Testis (tissue), 3 donors: ENCODE measurements around the gene HTT. TPM values are rescaled to one million over a fixed set of nuclear protein-coding genes. Genes with fewer than 3 reads are reported as not detected.

ENCODE experiments used
- DNase-seq: peaks from one replicate; pipeline ENCODE4 v3.0.0-alpha.2; 2019
- H3K27ac ChIP-seq, 2 donors: fragments of 200-600 bp; sonication (generic); one replicate each; pipeline ENCODE4 v1.5.1; 2019
- H3K27me3 ChIP-seq: fragments of 200-600 bp; sonication (generic); one replicate; pipeline ENCODE4 v1.5.1; 2019
- H3K36me3 ChIP-seq: fragments of 200-600 bp; sonication (generic); one replicate; pipeline ENCODE4 v1.5.1; 2017; ENCODE audit warnings: low read depth; ENCODE audit errors: missing control alignments
- H3K4me1 ChIP-seq: fragments of 200-600 bp; sonication (generic); one replicate; pipeline ENCODE4 v1.5.1; 2019
- H3K4me3 ChIP-seq, 2 donors: fragments of 200-600 bp; sonication (generic); one replicate each; pipeline ENCODE4 v1.5.1; 2017 to 2019
- H3K9me3 ChIP-seq: fragments of 200-600 bp; sonication (generic); one replicate; pipeline ENCODE4 v1.5.1; 2017
- CTCF ChIP-seq, 3 experiments: fragments of 450-650 bp in 2 of 3; fragments of 200-600 bp in 1 of 3; sonication (generic) in 1 of 3; IDR thresholded peaks; one replicate each; pipeline ENCODE4 v1.5.1; 2016 to 2019; ENCODE audit warnings: antibody characterized with exemption in 3 of 3, mild to moderate bottlenecking in 2 of 3, moderate library complexity in 1 of 3
- POLR2A ChIP-seq: fragments of 450-650 bp; IDR thresholded peaks from one replicate; pipeline ENCODE4 v1.6.1; 2017; ENCODE audit warnings: antibody characterized with exemption, mild to moderate bottlenecking, moderate library complexity
- WGBS, 2 donors: methylation state at CpG; one replicate each; pipeline ENCODE4 v1.1.5; 2018; 5-methylcytosine and 5-hydroxymethylcytosine counted together
- intact Hi-C: fragments of 100-400 bp; cut with DNase I; formaldehyde crosslinking; loops from one replicate; pipeline ENCODE4 v1.15.1; 2023; ENCODE audit warnings: low total_unique reads
- polyA plus RNA-seq: library from polyadenylated mRNA; stranded (reverse); fragments of 350-450 nt; fragmentation: Illumina TruSeq; extraction: RNeasy Lipid Tissue Mini Kit (QIAGEN cat#74804); gene quantifications from one replicate; pipeline ENCODE4 v1.2.3, GENCODE V29; 2014; ENCODE audit warnings: low read depth, low replicate concordance; ENCODE audit not compliant: insufficient read depth
- total RNA-seq, 2 donors: library from RNA; depleted of rRNA; stranded (reverse); fragments of >200 nt; gene quantifications; one replicate each; pipeline ENCODE4 v1.2.3, GENCODE V29; 2016

Gene HTT
- total and polyA plus RNA-seq, 3 donors from 2014 or later: 45.2 to 168 (median 146) TPM

- peaks cover 3% of the 10 kb centered on the region for H3K36me3 ChIP-seq
- H3K27ac ChIP-seq: no peak overlapping the region
- no peaks in the 10 kb centered on the region for H3K9me3 ChIP-seq
- no peak overlapping the region for H3K4me3 ChIP-seq
- no peaks in the 10 kb centered on the region for H3K4me1 ChIP-seq
- TF ChIP-seq POLR2A: no peak
- no peak for TF ChIP-seq CTCF (IDR thresholded peaks at IDR 0.05)
- intact Hi-C loops: no loop called here
- 91 to 96% methylated on average over 17 of the region's 17 CpGs for WGBS, 2 donors
- no peaks in the 10 kb centered on the region for H3K27me3 ChIP-seq
- no peak for DNase-seq
Observed at GRCh38 chr4:3209551-3210325, 135.3 kb downstream of the HTT start.

GRCh38 chr4:3210467-3210866, 136.0 kb downstream of the HTT start:
- H3K27ac ChIP-seq: no peak overlapping the region
- H3K36me3 ChIP-seq: peaks cover 3% of the 10 kb centered on the region
- no peaks in the 10 kb centered on the region for H3K4me1 ChIP-seq
- H3K27me3 ChIP-seq: no peaks in the 10 kb centered on the region
- DNase-seq: no peak
- WGBS, 2 donors: 91 to 92% methylated on average over 5 to 6 of the region's 6 CpGs
- intact Hi-C loops: no loop called here
- TF ChIP-seq POLR2A (no peak), CTCF (IDR thresholded peaks at IDR 0.05) (no peak)
- H3K9me3 ChIP-seq: no peaks in the 10 kb centered on the region
- no peak overlapping the region for H3K4me3 ChIP-seq

- peaks cover 3% of the 10 kb centered on the region for H3K36me3 ChIP-seq
- no peaks in the 10 kb centered on the region for H3K4me1 ChIP-seq
Observed at GRCh38 chr4:3211866-3212265, 137.4 kb downstream of the HTT start.

GRCh38 chr4:3212391-3213105, 138.1 kb downstream of the HTT start:
- H3K4me3 ChIP-seq: no peak overlapping the region
- no peaks in the 10 kb centered on the region for H3K4me1 ChIP-seq
- H3K36me3 ChIP-seq: peaks cover 3% of the 10 kb centered on the region
- H3K27me3 ChIP-seq: no peaks in the 10 kb centered on the region
- 92 to 94% methylated on average over 12 of the region's 12 CpGs for WGBS, 2 donors
- TF ChIP-seq CTCF (IDR thresholded peaks at IDR 0.05) (no peak), POLR2A (no peak)
- DNase-seq: no peak
- no peaks in the 10 kb centered on the region for H3K9me3 ChIP-seq
- H3K27ac ChIP-seq: no peak overlapping the region
- intact Hi-C loops: no loop called here

More at GRCh38 chr4:3211866-3212265, 137.4 kb downstream of the HTT start:
- 97% methylated on average over 8 of the region's 8 CpGs for WGBS, 2 donors
- Histone ChIP-seq H3K9me3 (no peaks in the 10 kb centered on the region), H3K27ac (no peak overlapping the region), H3K27me3 (no peaks in the 10 kb centered on the region), H3K4me3 (no peak overlapping the region)
- TF ChIP-seq POLR2A: no peak
- TF ChIP-seq CTCF (IDR thresholded peaks at IDR 0.05): no peak
- no peak for DNase-seq
- intact Hi-C loops: no loop called here
